ENCODE results near the gene TWIST2. TPM values are rescaled to one million over a fixed set of nuclear protein-coding genes. Genes with fewer than 3 reads are reported as not detected.

TWIST2 gene
- total RNA-seq, 1 donor from 2014 or later, result 1.9 TPM

GRCh38 chr2:238831177-238831576 is 16.7 kb upstream of the TWIST2 start:
- intact Hi-C loops (cut with DNase I), result no loop called here
- DNase-seq (no peak), ATAC-seq (ENCODE audit: poor library complexity) (no peak)

- intact Hi-C loops (cut with DNase I), result no loop called here
- no peak for ATAC-seq (ENCODE audit: poor library complexity)
These were observed 12.9 kb upstream of the TWIST2 start for GRCh38 chr2:238834982-238835381.

DNA sequence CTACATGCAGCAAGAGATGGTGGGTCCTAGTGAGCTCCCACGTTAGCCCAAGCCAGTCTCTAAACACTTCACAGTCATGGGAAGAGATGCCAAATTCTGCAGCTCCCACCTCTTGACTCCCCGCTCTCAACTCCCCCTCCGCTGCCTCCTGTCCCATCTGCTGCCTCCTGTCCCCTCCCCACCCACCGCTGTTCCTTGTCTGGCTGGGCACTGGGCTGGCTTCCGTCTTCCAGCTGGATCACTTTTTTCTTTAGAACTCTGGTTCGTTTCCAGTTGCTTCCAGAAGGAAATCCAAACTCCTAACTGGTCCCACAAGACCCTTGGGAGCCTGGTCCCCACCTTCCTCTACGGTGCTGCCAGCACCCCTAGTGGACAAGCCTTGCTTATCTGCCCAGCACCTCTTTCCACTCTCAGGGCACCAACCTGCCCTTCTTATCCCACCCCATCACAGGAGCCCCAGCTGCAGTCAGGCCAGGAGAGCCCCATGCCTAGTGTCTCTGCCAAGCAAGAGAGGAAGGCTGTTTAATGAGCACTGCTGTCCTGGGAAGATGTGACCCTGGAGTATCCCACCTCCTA is 12.1 kb upstream of the TWIST2 start:
- DNase-seq, result no peak
- no peak for ATAC-seq (ENCODE audit: poor library complexity)
- intact Hi-C loops (cut with DNase I), result no loop called here

More at GRCh38 chr2:238834982-238835381, 12.9 kb upstream of the TWIST2 start:
- no peak for DNase-seq

DNA sequence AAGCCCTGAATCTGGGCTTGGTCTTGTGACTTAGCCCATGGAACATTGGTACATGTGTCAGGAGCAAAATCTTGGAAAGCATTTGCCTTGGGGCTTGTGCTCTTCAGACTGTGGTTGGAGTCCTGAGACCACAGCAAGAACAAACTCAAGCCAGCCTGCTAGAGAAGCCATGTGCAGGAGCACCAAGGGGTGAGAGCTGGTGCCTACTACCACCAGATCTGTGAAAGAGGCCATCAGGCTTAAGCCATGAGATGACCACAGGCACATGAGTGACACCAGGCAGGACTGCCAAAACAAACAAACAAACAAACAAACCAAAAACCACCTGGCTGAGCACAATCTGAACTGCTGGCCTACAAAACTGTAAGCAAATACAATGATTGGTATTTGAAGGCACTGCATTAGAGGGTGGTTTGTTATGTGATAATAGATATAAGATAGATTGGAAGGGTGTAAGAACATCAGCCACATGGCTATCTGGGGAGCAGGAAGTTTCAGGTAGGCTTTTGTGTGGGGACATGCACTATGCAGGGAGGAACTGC is 9.0 kb upstream of the TWIST2 start:
- intact Hi-C loops (cut with DNase I), result no loop called here
- no peak for ATAC-seq (ENCODE audit: poor library complexity)
- DNase-seq, result no peak

GRCh38 chr2:238839428-238839827 is 8.5 kb upstream of the TWIST2 start:
- ATAC-seq (ENCODE audit: poor library complexity), result no peak
- DNase-seq, result no peak
- intact Hi-C loops (cut with DNase I), result no loop called here

GRCh38 chr2:238841542-238842164 is 6.2 kb upstream of the TWIST2 start:
- ATAC-seq (ENCODE audit: poor library complexity), result no peak
- DNase-seq, result no peak
- intact Hi-C loops (cut with DNase I), result no loop called here

GRCh38 chr2:238843476-238843875 is 4.4 kb upstream of the TWIST2 start:
- ATAC-seq (ENCODE audit: poor library complexity) (no peak), DNase-seq (no peak)
- intact Hi-C loops (cut with DNase I), result no loop called here

DNA sequence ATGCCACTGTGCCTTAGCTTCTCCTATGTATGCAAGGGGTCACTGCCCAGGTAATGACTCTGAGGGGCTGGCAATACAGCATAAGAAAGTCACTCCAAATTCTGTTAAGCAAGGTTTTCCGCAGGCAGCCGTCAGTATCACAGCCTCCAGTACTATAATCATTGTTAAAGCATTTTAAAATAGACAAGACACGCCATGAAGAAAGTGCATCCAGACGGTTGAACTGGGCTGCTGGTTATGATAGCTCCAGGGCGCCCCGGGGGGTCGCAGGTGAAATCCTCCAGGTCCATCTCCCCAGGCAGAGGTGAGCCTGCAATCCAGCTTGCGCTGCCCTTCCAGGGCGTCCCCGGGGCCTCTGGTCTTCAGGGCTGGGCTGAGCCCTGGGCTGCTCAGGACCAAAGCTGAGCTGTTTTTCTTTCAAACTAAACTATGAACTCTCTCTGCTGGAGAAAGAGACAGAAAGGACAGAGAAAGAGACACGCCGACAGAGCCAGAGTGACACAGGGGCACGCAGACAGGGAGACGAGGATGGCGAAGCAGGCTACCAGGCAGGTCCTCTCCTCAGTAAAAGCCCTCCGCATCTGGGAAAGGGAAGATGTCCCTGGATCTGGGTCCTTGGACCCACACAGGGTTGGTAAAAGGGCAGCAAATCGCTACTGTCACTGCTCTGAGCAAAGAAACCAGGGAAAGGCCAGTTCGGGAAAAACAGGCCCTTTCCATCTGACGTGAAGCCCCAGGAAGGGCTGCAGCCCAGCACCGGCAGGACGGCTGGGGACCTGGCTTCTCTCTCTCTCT is 2.1 kb upstream of the TWIST2 start:
- DNase-seq (no peak), ATAC-seq (ENCODE audit: poor library complexity) (no peak)
- intact Hi-C loops (cut with DNase I), result no loop called here

- intact Hi-C loops (cut with DNase I), result no loop called here
- DNase-seq (no peak), ATAC-seq (ENCODE audit: poor library complexity) (peak; percentile 40)
These were observed 1.6 kb upstream of the TWIST2 start for GRCh38 chr2:238846378-238846627.

- ATAC-seq (ENCODE audit: poor library complexity), result peak; percentile 79
- intact Hi-C loops (cut with DNase I), result no loop called here
- DNase-seq, result no peak
These were observed 1.1 kb upstream of the TWIST2 start for GRCh38 chr2:238846628-238847418.

DNA sequence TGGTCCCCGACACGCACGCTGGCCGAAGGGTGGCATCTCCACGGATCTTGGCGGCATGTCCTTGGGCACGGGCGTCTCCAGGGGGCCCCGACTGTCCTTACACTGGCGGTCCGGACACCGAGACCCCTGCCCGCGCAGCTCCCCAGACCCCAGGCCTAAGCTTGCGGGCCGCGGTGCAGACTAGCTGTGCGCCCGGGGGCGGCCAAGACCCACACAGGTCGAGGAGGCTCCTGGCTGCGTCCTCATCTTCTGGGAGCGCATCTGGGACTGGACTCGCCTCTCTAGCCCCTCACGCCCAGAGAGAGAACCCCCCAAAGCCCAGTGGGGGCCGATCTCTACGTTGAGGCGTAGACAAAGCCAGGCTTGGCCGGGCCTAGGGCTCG is 475 bp upstream of the TWIST2 start:
- DNase-seq (no peak), ATAC-seq (ENCODE audit: poor library complexity) (peak; percentile 10)

DNA sequence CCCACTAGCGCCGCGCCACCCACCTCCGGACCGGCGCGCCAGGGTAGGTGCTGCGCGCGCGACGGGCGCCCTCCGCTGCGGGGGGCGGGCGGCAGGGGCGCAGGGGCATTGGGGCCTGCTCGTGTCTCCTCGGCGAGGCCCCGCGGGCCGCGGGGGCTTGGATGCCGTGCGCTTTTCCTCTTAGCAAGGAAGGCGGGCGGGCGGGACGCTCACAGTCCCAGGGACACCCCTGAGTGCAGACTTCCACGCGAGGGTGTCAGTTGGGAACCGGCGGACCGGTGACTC is 748 bp downstream of the TWIST2 start:
- intact Hi-C loops (cut with DNase I), result no loop called here
- no peak for DNase-seq
- ATAC-seq (ENCODE audit: poor library complexity), result no peak

More for the DNA sequence above, 475 bp upstream of the TWIST2 start:
- intact Hi-C loops (cut with DNase I), result no loop called here

- intact Hi-C loops (cut with DNase I), result no loop called here
- DNase-seq (peak; percentile 39), ATAC-seq (ENCODE audit: poor library complexity) (no peak)
These were observed 1.3 kb downstream of the TWIST2 start for GRCh38 chr2:238848976-238849853.

DNA sequence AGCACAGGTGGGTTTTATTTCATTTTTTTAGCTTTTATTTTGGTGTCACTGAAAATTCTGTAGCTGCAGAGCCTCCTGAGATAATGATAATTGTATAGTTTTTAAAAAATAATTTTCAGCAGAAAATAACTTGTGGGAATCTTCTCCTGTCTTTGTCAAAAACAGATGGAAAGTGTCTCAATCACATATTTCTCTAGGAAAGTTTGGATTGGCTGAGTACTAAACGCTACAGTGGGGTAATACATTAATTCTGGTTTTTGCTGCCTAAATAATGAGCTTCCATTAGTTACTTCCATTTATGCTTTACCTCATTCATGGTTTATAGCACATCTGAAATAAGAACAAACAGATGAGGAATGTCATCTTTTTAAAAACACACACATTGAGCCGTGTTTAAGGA is 2.2 kb downstream of the TWIST2 start:
- DNase-seq (no peak), ATAC-seq (ENCODE audit: poor library complexity) (no peak)
- intact Hi-C loops (cut with DNase I), result no loop called here

DNA sequence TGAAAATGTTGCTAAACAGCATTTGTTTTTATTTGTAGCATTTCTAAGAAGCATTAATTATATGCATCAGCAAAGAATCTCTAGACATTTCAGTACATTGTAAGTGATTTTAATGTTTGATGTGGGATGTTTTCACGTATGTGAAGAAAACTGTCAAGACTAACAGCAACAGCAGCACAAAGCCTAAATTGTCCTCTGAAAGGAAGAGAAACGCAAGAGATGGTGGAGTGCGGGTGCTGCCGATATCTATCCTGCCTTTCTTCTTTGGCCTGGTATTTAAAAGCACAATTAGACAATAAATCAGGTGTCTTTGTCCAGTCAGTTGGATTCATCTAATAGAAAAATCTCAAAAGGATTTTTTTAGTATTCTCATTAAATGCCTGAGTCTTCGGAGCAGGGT is 3.1 kb downstream of the TWIST2 start:
- intact Hi-C loops (cut with DNase I), result no loop called here

DNA sequence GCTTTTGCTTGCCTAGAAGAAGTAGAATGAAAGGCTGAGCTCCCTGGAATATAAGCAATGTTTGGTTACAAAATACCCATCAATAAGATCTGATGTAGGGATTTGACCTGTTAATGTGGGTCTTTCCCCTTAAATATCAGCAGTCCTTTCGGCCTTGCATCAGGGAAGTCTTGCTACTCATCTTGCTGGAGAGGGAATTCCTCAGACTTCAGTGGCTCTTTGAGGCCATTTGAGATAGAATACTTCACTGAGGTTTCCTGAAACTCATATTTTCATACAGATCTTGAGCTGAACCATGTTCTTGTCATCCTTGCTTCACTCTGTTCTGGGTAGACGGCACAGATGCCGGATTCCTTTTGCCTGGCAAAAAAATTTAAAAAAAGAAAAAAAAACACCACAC is 3.9 kb downstream of the TWIST2 start:
- DNase-seq (no peak), ATAC-seq (ENCODE audit: poor library complexity) (no peak)
- intact Hi-C loops (cut with DNase I), result no loop called here

More for the DNA sequence above, 3.1 kb downstream of the TWIST2 start:
- DNase-seq (no peak), ATAC-seq (ENCODE audit: poor library complexity) (no peak)

DNA sequence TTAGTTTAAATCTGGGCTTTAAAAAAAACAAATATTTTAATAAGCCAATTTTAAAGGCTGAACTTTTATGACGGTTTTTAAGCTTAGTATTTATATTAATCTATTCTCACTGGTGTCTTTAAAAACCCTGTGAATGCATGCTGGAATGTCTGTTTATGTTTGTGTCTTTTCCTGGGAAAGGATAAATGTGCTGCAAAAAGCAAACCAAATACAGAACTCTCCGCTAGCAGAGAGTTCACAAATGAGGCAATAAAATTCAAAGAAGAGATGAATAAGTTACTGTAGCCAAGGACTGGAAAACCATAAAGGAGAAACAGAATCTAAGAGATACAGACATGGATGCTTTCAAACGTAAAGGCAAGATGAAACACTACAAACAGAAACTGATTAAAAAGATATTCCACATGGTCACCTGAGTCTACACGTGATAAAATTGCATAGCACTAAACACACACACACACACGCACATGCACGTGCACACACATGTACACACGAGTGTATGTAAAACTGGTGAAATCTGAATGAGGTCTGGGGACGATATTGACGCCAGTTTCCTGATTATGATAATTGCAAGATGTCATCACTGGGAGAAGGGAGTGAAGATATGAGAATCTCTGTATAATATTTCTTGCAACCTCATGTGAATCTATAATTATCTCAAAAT is 4.5 kb downstream of the TWIST2 start:
- intact Hi-C loops (cut with DNase I), result no loop called here
- ATAC-seq (ENCODE audit: poor library complexity) (no peak), DNase-seq (no peak)

DNA sequence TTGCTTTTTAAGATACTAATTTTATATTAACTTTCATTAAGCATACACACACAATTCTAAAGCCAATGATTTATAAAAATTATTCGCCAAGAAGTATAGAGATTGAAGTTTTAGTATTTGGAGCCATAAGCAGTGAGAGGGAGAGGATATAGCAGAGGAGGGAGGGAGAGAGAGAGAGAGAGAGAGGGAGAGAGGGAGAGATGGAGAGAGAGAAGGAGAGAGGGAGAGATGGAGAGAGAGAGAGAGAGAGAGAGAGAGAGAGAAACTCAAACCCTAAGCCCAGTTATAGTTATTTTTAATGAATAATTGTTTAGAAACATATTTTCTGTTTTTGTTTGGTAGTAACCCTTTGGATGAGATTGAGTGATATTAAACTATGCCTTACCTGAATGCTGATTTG is 5.3 kb downstream of the TWIST2 start:
- intact Hi-C loops (cut with DNase I), result no loop called here
- DNase-seq (no peak), ATAC-seq (ENCODE audit: poor library complexity) (no peak)

All from Right ventricle myocardium superior (tissue), 1 donor.